ENCODE measurements around the gene GID4. TPM values are rescaled to one million over a fixed set of nuclear protein-coding genes. Genes with fewer than 3 reads are reported as not detected.
A peak's percentile ranks its signal among the peaks of the same experiment; 100 is the strongest.

The GID4 gene
- total RNA-seq, 4 donors from 2014 or later = 7.5 to 18.1 (median 11.6) TPM

DNA sequence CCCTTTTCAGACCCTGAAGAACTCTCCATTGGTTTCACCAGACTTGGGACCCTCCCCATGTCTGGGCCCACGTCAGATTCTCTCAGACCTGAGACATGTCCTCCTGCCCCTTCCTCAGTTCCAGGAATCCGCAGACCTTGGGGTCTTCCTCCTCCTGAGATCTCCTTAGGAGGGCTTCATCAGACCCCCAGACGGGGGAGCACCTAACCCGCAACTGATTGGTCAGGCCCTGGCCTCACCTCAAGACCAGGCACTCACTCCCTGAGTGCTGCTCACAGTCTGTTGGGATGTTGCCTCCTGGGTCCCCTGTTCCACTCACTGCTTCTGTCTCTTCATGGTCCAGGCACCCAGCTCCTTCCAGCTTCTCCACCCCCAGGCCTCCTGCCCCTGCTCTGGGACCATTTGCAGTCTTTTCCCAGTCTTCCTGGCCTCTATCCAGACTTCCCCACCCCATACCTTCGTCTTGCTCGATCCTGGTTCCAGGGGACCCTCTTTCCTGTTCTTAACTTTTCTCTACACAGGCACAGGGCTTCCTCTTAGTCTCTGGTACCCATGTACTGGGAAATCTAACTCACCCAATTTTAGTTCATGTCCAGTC is 1.2 kb downstream of the GID4 start:
- peak overlapping the region; percentile 88 to 92 (median 90) for H3K27ac ChIP-seq
- peak overlapping the region; percentile 75 to 99 (median 82) for H3K4me3 ChIP-seq
- peaks cover 17 to 54% (median 34%) of the 10 kb centered on the region in 3 donors for H3K4me1 ChIP-seq
- H3K9me3 ChIP-seq = no peaks in the 10 kb centered on the region
- H3K27me3 ChIP-seq = no peaks in the 10 kb centered on the region
- TF ChIP-seq POLR2A (IDR thresholded peaks at IDR 0.05) = no peak
- TF ChIP-seq, protein P1, sequence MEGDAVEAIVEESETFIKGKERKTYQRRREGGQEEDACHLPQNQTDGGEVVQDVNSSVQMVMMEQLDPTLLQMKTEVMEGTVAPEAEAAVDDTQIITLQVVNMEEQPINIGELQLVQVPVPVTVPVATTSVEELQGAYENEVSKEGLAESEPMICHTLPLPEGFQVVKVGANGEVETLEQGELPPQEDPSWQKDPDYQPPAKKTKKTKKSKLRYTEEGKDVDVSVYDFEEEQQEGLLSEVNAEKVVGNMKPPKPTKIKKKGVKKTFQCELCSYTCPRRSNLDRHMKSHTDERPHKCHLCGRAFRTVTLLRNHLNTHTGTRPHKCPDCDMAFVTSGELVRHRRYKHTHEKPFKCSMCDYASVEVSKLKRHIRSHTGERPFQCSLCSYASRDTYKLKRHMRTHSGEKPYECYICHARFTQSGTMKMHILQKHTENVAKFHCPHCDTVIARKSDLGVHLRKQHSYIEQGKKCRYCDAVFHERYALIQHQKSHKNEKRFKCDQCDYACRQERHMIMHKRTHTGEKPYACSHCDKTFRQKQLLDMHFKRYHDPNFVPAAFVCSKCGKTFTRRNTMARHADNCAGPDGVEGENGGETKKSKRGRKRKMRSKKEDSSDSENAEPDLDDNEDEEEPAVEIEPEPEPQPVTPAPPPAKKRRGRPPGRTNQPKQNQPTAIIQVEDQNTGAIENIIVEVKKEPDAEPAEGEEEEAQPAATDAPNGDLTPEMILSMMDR (IDR thresholded peaks at IDR 0.05) = no peak
- no peak for DNase-seq
- peaks cover 0 to 16% (median 0%) of the 10 kb centered on the region in 3 donors for H3K36me3 ChIP-seq
- intact Hi-C loops (cut with DNase I) = no loop called here
- WGBS, 2 donors = 17 to 19% methylated on average over 4 to 6 of the region's 6 CpGs

DNA sequence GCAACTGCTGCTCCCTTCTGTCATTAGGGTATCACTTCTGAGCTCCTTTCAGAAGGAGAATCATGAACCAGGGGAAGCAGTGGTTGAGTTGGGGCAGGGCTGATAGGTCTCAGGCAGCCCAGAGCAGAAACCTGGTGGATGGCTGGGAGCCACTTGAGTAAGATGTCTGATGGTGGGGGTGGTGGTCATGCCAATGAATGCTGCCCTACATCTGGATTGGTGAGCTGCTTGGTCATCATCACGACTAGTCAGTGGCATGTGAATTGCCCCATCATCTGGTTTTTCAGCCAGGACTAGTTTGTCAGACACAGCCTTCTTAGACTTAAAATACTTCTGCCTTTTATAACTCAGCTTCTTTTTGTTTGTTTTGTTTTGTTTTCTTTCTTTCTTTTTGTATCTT is 2.6 kb downstream of the GID4 start:
- Histone ChIP-seq H3K4me3 (no peak overlapping the region), H3K27me3 (no peaks in the 10 kb centered on the region), H3K4me1 (peaks cover 17 to 50% (median 34%) of the 10 kb centered on the region in 3 donors), H3K36me3 (peaks cover 0 to 29% (median 0%) of the 10 kb centered on the region in 3 donors), H3K27ac (peak overlapping the region in 2 of 4 donors; percentile 35 to 57), H3K9me3 (no peaks in the 10 kb centered on the region)
- TF ChIP-seq POLR2A (IDR thresholded peaks at IDR 0.05) = no peak
- TF ChIP-seq, protein P1 (IDR thresholded peaks at IDR 0.05) = no peak
- DNase-seq = no peak
- intact Hi-C loops (cut with DNase I) = no loop called here
- WGBS, 2 donors = 25 to 33% methylated on average over 1 of the region's 1 CpG

DNA sequence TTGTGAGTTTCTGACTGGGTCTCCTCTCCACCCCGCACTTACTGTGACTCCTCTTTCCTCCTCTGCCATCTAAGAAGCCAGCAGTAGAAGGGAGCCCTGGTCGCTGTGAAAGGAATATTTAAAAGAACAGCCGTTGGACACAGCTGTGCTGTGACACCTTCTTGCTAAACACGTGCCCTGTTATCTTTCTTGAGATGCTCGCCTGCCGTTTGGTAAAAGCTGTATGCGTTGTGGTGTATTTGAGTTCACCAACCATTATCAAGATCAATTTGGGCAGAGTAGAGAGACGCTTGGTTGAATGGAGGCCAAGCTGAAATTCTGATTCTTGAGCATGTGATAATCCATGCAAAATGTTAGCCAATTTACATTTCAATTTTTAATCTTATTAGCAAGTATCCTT is 3.8 kb downstream of the GID4 start:
- intact Hi-C loops (cut with DNase I) = no loop called here
- whole genome bisulfite sequencing, 2 donors = 81 to 90% methylated on average over 8 of the region's 8 CpGs
- DNase-seq = no peak
- TF ChIP-seq, protein P1 (IDR thresholded peaks at IDR 0.05) = no peak
- no peak for TF ChIP-seq POLR2A (IDR thresholded peaks at IDR 0.05)
- Histone ChIP-seq H3K4me3 (no peak overlapping the region), H3K27ac (no peak overlapping the region), H3K36me3 (peaks cover 0 to 41% (median 0%) of the 10 kb centered on the region in 3 donors), H3K9me3 (no peaks in the 10 kb centered on the region), H3K4me1 (peaks cover 10 to 38% (median 23%) of the 10 kb centered on the region in 3 donors), H3K27me3 (no peaks in the 10 kb centered on the region)

DNA sequence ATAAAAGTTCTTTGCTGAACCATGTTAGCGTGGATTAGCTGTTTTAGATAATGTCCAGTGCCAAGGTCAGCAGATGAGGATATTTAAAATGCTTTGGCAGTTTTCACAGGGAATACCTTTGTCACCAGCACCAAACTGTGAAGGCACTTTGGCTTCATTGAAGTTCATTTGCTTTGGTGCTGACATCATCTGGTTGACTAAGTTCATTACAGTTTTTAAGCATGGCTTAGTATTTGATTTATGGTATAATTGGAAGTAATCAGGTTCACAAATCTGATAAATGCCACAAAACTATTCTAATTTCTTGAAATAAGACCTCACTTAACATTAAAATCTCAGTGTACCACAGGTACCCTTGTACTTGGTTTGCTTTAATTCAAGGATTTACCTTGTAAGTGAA is 4.3 kb downstream of the GID4 start:
- peaks cover 0 to 46% (median 0%) of the 10 kb centered on the region in 3 donors for H3K36me3 ChIP-seq
- intact Hi-C loops (cut with DNase I) = no loop called here
- WGBS, 2 donors = 36 to 84% methylated on average over 1 of the region's 1 CpG
- no peak overlapping the region for H3K27ac ChIP-seq
- DNase-seq = no peak
- TF ChIP-seq, protein P1 (IDR thresholded peaks at IDR 0.05) = peak in 1 of 6 experiments; percentile 31
- TF ChIP-seq POLR2A (IDR thresholded peaks at IDR 0.05) = no peak
- peaks cover 10 to 33% (median 18%) of the 10 kb centered on the region in 3 donors for H3K4me1 ChIP-seq
- no peak overlapping the region for H3K4me3 ChIP-seq
- no peaks in the 10 kb centered on the region for H3K27me3 ChIP-seq
- no peaks in the 10 kb centered on the region for H3K9me3 ChIP-seq

DNA sequence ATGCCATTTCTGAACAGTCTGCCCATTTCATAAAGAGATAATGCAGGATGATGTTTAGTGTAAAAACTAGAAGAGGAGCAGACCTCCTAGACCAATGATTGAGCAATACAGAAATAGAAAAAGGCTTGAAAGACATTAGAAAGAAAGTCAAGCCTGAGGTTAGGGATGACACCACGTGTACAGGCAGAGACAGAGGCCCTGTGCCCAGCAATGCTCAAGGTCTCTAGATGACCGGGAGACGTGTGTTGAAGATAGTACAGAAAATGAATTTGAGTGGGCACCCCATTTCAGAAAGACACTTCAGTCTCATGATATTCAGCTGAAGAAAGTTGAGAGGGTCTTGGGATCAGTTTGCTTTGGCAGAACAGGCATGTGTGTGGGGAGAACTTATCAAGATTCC is 5.4 kb downstream of the GID4 start:
- no peak for DNase-seq
- 80 to 81% methylated on average over 3 of the region's 3 CpGs for WGBS, 2 donors
- H3K9me3 ChIP-seq = no peaks in the 10 kb centered on the region
- H3K27ac ChIP-seq = no peak overlapping the region
- TF ChIP-seq, protein P1 (IDR thresholded peaks at IDR 0.05) = no peak
- TF ChIP-seq POLR2A (IDR thresholded peaks at IDR 0.05) = no peak
- intact Hi-C loops (cut with DNase I) = no loop called here
- no peaks in the 10 kb centered on the region for H3K27me3 ChIP-seq
- peaks cover 0 to 55% (median 0%) of the 10 kb centered on the region in 3 donors for H3K36me3 ChIP-seq
- peaks cover 10 to 31% (median 18%) of the 10 kb centered on the region in 3 donors for H3K4me1 ChIP-seq
- H3K4me3 ChIP-seq = no peak overlapping the region
